CD4-positive, alpha-beta T cell treated with Interleukin-21 for 1 hour (primary cell): ENCODE measurements around the gene ADPRM.

Source experiments
- DNase-seq: peaks from one replicate; pipeline ENCODE4 v3.0.0-alpha.2; 2020

The ADPRM gene

GRCh38 chr17:10742431-10742830, 45.0 kb downstream of the ADPRM start:
- no peak for DNase-seq

DNA sequence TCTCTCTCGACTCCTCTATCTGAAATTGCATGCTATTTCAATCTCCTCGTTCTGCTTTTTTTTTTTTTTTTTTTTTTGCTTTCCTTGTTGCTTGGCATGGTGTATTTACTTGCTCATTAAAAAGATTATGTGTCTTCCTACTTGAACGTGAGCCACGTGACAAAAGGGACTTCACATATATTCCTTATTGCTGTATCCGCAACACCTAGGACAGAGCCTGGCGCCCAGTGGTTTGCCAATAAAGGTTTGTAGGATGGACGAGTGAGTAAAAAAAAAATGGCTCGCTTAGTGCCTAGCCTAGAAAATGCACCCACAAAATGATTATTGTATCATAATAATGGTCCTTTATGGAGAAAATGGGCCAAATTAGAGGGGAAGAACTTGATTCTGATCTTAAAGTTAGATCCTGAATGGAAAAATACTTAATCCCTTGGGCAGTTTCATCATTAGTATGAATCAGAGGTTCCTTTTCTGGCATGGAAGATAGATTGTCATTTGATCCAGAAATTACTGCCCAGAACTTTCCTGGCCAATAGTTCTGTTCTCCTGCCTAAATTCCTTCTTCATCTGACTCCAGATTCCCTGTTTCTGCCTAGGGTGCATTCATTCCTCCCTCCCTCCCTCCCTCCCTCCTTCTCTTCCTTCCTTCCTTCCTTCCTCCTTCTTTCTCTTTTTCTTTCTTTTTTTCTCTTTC, 46.1 kb downstream of the ADPRM start:
- DNase-seq: no peak

- DNase-seq: peak; percentile 33
These were observed 47.2 kb downstream of the ADPRM start for GRCh38 chr17:10744501-10745000.

- DNase-seq: no peak
These were observed 47.8 kb downstream of the ADPRM start for GRCh38 chr17:10745231-10745630.

GRCh38 chr17:10748531-10749181, 51.3 kb downstream of the ADPRM start:
- no peak for DNase-seq

- DNase-seq: no peak
These were observed 52.8 kb downstream of the ADPRM start for GRCh38 chr17:10750210-10750609.

DNA sequence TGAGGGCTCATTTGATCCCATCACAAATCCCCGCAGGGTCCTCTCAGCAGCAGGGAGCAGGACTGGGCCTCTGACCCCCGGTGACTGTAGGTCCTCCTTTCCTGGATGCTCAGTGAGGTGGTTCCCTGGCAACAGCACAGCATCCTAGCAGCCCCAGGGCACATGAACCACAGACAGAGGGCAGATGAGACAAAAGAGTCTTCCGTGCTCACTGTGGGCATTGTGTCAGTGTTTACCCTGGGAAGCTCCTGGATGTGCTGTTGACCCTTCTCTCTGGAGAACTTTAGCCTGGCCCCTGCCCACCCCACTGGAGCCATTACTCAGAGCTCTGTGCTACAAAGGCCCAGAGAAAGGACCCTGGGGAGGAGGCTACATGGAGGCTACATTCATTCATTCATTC, 54.2 kb downstream of the ADPRM start:
- DNase-seq: no peak

DNA sequence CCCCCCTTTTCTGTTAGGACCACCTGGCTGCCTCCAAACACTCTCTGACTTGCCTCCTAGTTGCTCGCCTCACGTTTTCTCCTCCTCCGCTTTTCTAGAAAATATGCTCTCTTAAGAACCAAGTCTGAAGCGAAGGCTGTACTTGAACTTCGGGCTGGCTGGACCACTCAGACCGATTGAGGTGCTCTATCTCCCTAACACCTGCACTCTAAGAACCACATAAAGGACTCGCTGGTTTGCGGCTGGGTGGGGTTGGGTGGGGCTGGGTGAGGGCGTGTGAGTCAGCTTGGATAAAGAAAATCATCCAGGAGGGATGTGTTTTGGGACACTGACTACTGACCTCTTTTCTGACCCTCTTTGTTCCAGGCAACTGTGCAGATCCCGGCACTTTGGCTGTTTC, 55.3 kb downstream of the ADPRM start:
- DNase-seq: no peak

DNA sequence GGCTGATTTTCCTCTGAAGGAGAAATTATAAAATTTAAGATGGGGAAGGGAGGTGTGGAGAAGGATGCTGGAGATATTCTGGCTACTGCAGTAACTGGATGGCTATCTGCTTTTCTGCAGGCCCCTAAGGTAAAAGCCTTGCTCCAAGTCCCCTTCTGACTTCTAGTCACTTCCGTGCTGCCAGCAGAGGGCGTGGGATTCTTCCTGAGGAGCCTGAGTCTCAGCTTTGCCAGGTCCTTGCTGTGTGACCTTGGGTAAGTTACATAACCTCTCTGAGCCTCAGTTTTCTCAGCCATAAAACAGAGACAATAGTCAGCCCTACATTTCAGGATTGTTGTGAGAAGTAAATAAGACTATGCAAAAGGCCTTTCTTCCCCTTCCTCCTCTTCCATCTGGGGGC, 56.7 kb downstream of the ADPRM start:
- peak; percentile 17 for DNase-seq

GRCh38 chr17:10754861-10755591, 57.6 kb downstream of the ADPRM start:
- no peak for DNase-seq

GRCh38 chr17:10755592-10756127, 58.3 kb downstream of the ADPRM start:
- DNase-seq: no peak

DNA sequence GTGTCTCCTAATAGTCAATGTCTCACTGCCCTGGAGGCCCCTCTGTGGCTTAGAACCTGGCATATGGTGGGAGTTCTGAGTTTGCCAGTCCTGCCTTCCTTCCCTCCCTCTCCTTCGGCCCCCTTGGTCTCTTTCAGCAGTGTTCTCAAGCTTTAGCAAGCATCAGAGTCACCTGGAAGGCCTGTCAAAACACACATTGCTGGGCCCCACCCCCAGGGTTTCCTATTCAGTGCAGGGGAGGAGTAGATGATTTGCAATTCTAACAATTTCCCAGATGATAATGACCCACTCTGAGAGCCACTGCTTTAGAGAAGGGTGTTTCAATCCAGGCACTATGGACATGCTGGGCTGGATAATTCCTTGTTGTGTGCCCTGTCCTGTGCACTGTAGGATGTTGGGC, 58.8 kb downstream of the ADPRM start:
- no peak for DNase-seq

GRCh38 chr17:10756619-10757018, 59.2 kb downstream of the ADPRM start:
- no peak for DNase-seq

DNA sequence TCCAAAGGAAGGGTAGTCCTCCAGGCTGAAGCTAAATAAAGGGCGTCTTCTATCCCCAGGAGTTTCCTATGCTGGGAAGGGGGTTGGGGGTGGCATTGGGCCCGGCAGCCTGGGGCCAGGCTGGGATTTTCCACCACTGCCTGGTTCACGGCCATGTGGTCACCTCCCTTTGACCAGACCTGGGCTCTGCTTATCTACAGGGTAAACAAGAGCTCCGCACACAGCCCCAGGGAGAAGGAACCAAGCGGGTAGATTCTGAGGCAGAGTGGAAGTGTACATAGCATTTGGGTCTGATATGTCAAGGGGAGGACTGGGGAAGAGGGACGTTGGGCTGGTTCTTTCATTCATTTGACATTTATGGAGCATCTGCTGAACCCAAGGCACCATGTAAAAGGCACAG, 59.7 kb downstream of the ADPRM start:
- no peak for DNase-seq

DNA sequence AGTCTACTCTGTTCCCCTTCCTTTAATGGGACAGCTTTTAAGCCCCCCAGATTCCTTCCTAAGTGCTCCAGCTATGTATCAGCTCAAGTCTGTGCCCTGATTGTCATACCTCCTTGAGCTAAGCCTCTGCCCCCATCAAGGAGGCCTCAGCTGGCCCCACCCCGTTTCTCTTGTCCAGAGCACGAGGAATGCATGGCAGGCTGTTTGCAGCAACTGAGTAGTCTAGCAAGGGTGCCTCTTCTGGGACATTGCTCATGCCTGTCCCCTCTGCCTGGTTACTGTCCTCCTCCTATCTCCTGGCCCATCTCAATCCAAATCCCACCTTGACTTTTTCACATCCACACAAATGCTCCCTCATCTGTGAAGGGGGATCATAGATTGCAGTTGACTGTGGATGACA, 60.3 kb downstream of the ADPRM start:
- no peak for DNase-seq

- DNase-seq: no peak
These were observed 60.7 kb downstream of the ADPRM start for GRCh38 chr17:10758062-10758461.
